ES-I3 (cell line): ENCODE data around the gene ZBTB4.
"Not testable (repeated sequence)": the region's sequence is repeated elsewhere in the genome, so short reads cannot be mapped to it uniquely, and the experiment has no call there.

Experiments
- H3K36me3 ChIP-seq: 2 replicates; pipeline ENCODE4 v1.6.1; 2013; ENCODE audit warnings: mild to moderate bottlenecking, low read length, control low read depth, moderate library complexity; ENCODE audit not compliant: insufficient read depth
- H3K4me1 ChIP-seq: 2 replicates; pipeline ENCODE4 v1.6.1; 2013; ENCODE audit warnings: mild to moderate bottlenecking, control low read depth, low read length; ENCODE audit not compliant: insufficient read depth
- H3K9ac ChIP-seq: 2 replicates; pipeline ENCODE4 v1.6.1; 2013; ENCODE audit warnings: low read depth, mild to moderate bottlenecking, low read length, moderate library complexity
- H3K9me3 ChIP-seq: 2 replicates; pipeline ENCODE4 v1.6.1; 2013; ENCODE audit warnings: mild to moderate bottlenecking, low read length, moderate library complexity; ENCODE audit not compliant: control insufficient read depth, insufficient read depth

Gene ZBTB4

GRCh38 chr17:7483255-7484066 lies 4.0 kb upstream of the ZBTB4 start:
- Histone ChIP-seq H3K4me1 (peaks cover 19% of the 10 kb centered on the region), H3K36me3 (no peaks in the 10 kb centered on the region), H3K9ac (peak overlapping the region; percentile 83), H3K9me3 (no peaks in the 10 kb centered on the region)

- peak overlapping the region; percentile 83 for H3K9ac ChIP-seq
- peaks cover 22% of the 10 kb centered on the region for H3K4me1 ChIP-seq
These were observed 3.3 kb upstream of the ZBTB4 start for GRCh38 chr17:7482742-7483088.

GRCh38 chr17:7481842-7482741 lies 2.7 kb upstream of the ZBTB4 start:
- H3K9me3 ChIP-seq, H3K9ac ChIP-seq, H3K36me3 ChIP-seq: not testable (repeated sequence)
- H3K4me1 ChIP-seq, result peaks cover 28% of the 10 kb centered on the region

More at GRCh38 chr17:7482742-7483088, 3.3 kb upstream of the ZBTB4 start:
- H3K9me3 ChIP-seq, H3K36me3 ChIP-seq: not testable (repeated sequence)

GRCh38 chr17:7481275-7481674 lies 1.8 kb upstream of the ZBTB4 start, which contains the start of gene SLC35G6:
Gene SLC35G6, plus strand, starts transcription at chr17:7481446. Its CDS starts 71 bp downstream, at chr17:7481517.
- H3K9ac ChIP-seq, result peak within 1 kb of the TSS; percentile 80; the same call in 1 of the 2 replicates
- H3K4me1 ChIP-seq, result peaks cover 34% of the 10 kb centered on the region
- not testable (repeated sequence) for H3K36me3 ChIP-seq, H3K9me3 ChIP-seq

- peak overlapping the region; percentile 80 for H3K9ac ChIP-seq
- no peaks in the 10 kb centered on the region for H3K9me3 ChIP-seq
- peaks cover 35% of the 10 kb centered on the region for H3K4me1 ChIP-seq
- no peaks in the 10 kb centered on the region for H3K36me3 ChIP-seq
These were observed 606 bp upstream of the ZBTB4 start for GRCh38 chr17:7480089-7480384.

GRCh38 chr17:7478276-7479212 lies 887 bp downstream of the ZBTB4 start:
- H3K36me3 ChIP-seq, result no peaks in the 10 kb centered on the region
- H3K9ac ChIP-seq, result peak overlapping the region; percentile 73
- H3K4me1 ChIP-seq, result peaks cover 35% of the 10 kb centered on the region
- no peaks in the 10 kb centered on the region for H3K9me3 ChIP-seq

- Histone ChIP-seq H3K9ac (peak overlapping the region; percentile 73), H3K9me3 (no peaks in the 10 kb centered on the region), H3K36me3 (no peaks in the 10 kb centered on the region), H3K4me1 (peaks cover 35% of the 10 kb centered on the region)
These were observed 1.8 kb downstream of the ZBTB4 start for GRCh38 chr17:7477392-7478275.

- Histone ChIP-seq H3K9ac (no peak overlapping the region), H3K9me3 (no peaks in the 10 kb centered on the region), H3K36me3 (no peaks in the 10 kb centered on the region), H3K4me1 (peaks cover 35% of the 10 kb centered on the region)
These were observed 2.5 kb downstream of the ZBTB4 start for GRCh38 chr17:7476951-7477350.

GRCh38 chr17:7476494-7476893 lies 2.9 kb downstream of the ZBTB4 start:
- H3K9me3 ChIP-seq, result no peaks in the 10 kb centered on the region
- H3K9ac ChIP-seq, result no peak overlapping the region
- no peaks in the 10 kb centered on the region for H3K36me3 ChIP-seq
- H3K4me1 ChIP-seq, result peaks cover 33% of the 10 kb centered on the region

- Histone ChIP-seq H3K9ac (no peak overlapping the region), H3K9me3 (no peaks in the 10 kb centered on the region), H3K4me1 (peaks cover 30% of the 10 kb centered on the region), H3K36me3 (no peaks in the 10 kb centered on the region)
These were observed 3.5 kb downstream of the ZBTB4 start for GRCh38 chr17:7475764-7476422.

GRCh38 chr17:7474767-7475166 lies 4.7 kb downstream of the ZBTB4 start:
- H3K4me1 ChIP-seq, result peaks cover 25% of the 10 kb centered on the region
- not testable (repeated sequence) for H3K9ac ChIP-seq, H3K36me3 ChIP-seq, H3K9me3 ChIP-seq

- Histone ChIP-seq H3K9ac (no peak overlapping the region), H3K36me3 (no peaks in the 10 kb centered on the region), H3K9me3 (no peaks in the 10 kb centered on the region), H3K4me1 (peaks cover 12% of the 10 kb centered on the region)
These were observed 7.7 kb downstream of the ZBTB4 start for GRCh38 chr17:7471729-7472128.

- not testable (repeated sequence) for H3K4me1 ChIP-seq, H3K9ac ChIP-seq, H3K36me3 ChIP-seq, H3K9me3 ChIP-seq
These were observed 8.9 kb downstream of the ZBTB4 start for GRCh38 chr17:7470457-7470973.
